ENCODE measurements around the gene TTC38.

Gene TTC38

GRCh38 chr22:46229701-46230100 is 38.1 kb upstream of the TTC38 start:
- H3K27ac ChIP-seq, result no peak overlapping the region
- TF ChIP-seq, protein P1, sequence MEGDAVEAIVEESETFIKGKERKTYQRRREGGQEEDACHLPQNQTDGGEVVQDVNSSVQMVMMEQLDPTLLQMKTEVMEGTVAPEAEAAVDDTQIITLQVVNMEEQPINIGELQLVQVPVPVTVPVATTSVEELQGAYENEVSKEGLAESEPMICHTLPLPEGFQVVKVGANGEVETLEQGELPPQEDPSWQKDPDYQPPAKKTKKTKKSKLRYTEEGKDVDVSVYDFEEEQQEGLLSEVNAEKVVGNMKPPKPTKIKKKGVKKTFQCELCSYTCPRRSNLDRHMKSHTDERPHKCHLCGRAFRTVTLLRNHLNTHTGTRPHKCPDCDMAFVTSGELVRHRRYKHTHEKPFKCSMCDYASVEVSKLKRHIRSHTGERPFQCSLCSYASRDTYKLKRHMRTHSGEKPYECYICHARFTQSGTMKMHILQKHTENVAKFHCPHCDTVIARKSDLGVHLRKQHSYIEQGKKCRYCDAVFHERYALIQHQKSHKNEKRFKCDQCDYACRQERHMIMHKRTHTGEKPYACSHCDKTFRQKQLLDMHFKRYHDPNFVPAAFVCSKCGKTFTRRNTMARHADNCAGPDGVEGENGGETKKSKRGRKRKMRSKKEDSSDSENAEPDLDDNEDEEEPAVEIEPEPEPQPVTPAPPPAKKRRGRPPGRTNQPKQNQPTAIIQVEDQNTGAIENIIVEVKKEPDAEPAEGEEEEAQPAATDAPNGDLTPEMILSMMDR (conservative IDR thresholded peaks at IDR 0.05), result no peak

DNA sequence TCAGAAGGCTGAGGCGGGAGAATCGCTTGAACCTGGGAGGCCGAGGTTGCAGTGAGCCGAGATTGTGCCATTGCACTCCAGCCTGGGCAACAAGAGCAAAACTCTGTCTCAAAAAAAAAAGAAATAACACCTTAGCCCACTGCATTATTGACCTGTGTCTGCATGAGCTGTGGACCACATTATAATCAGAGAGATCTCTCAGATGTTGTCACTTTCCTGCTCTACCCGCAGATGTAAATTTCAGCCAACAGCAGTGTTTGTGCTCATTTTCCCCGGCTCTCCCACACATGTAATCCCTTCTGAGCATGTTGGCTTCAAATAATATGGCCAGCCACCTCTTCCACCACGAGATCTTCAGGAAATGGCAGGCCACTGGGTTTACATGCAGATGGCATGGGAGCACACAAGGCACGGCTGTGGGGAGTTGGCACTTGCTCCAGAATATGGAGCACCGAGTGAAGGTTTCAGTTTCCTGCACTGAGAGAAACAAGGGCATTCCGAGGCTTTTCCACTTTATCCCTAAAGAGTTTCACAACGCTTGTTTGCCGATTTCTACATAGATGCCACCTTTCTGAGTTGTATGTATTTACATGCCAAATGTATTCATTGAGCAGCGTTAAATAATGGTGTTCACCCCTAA is 37.4 kb upstream of the TTC38 start:
- H3K27ac ChIP-seq, result no peak overlapping the region

GRCh38 chr22:46233231-46233630 is 34.6 kb upstream of the TTC38 start:
- no peak overlapping the region for H3K27ac ChIP-seq
- TF ChIP-seq, protein P1 (conservative IDR thresholded peaks at IDR 0.05), result no peak

More for the DNA sequence above, 37.4 kb upstream of the TTC38 start:
- TF ChIP-seq, protein P1 (conservative IDR thresholded peaks at IDR 0.05), result no peak

- TF ChIP-seq, protein P1 (conservative IDR thresholded peaks at IDR 0.05), result no peak
- no peak overlapping the region for H3K27ac ChIP-seq
Observed at GRCh38 chr22:46234969-46235368, 32.8 kb upstream of the TTC38 start.

GRCh38 chr22:46237453-46238124 is 30.2 kb upstream of the TTC38 start:
- no peak overlapping the region for H3K27ac ChIP-seq
- TF ChIP-seq, protein P1 (conservative IDR thresholded peaks at IDR 0.05), result no peak

DNA sequence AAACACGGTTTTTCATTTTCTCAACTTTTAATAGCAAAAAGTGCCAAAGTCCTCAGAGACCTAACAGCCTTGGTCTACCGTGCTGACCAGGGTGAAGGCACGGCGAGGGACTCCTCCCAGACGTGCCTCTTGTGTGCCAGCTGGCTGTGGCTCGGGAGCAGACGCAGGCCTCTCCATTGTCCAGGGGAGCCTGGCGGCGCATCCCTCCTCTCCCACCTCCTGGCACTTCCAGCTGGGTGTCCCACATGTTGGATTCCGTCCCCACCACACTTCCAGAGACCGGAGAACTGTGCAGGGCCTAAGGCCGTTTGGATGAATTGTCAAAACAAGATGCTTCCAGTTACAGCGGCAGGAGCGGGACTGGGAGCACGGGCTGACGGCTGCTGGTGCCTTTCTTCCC is 29.3 kb upstream of the TTC38 start:
- TF ChIP-seq, protein P1 (conservative IDR thresholded peaks at IDR 0.05), result no peak
- H3K27ac ChIP-seq, result no peak overlapping the region

GRCh38 chr22:46239261-46240048 is 28.4 kb upstream of the TTC38 start:
- TF ChIP-seq, protein P1 (conservative IDR thresholded peaks at IDR 0.05), result no peak
- H3K27ac ChIP-seq, result no peak overlapping the region
